ENCODE results near the gene HSPA4.
"Not testable (repeated sequence)": the region's sequence is repeated elsewhere in the genome, so short reads cannot be mapped to it uniquely, and the experiment has no call there.

HSPA4 gene

DNA sequence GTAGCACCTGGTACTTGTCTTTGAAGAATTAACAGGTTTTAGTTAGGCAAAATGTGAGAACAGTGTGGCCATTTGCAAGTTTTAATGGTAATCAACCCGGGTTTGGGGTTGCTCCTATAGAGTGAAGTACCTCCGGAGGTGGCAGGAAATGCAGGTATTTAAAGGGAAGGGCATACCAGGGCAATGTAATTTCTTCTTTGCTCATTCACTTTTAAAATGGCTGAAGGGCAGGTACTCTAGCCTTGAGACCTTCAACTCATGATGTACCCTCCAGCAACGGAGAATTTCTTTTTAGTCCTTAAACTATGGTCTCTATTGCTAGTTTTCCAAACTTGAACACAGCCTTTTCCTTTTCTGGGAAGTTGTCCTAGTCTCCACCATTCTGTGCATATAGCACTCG lies 1.3 kb upstream of the HSPA4 start:
- DNase-seq (ENCODE audit: low read depth): no peak

DNA sequence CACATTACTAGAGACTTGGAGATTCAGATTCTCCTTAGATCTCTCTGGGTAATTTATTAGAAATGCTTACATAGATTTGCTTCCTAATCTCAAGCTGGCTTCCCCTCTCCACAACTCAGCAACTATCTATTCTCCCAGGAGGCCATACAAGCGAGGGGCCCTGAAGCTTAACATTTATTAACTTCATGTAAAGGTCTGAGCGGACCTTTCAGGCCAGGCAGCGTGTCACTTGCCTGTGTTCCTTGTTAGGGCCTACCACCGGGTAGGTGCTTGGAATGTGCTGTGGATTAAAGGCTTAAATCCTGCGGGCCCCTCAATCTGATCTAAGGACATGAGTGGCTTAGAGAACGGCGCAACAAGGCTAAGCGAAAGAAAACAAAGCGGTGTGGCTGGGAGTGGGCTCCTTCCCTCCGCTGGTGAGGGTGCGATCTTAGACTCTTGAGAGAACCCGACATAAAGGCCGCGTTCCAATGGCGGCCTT lies 712 bp upstream of the HSPA4 start:
- no peak for DNase-seq (ENCODE audit: low read depth)

DNA sequence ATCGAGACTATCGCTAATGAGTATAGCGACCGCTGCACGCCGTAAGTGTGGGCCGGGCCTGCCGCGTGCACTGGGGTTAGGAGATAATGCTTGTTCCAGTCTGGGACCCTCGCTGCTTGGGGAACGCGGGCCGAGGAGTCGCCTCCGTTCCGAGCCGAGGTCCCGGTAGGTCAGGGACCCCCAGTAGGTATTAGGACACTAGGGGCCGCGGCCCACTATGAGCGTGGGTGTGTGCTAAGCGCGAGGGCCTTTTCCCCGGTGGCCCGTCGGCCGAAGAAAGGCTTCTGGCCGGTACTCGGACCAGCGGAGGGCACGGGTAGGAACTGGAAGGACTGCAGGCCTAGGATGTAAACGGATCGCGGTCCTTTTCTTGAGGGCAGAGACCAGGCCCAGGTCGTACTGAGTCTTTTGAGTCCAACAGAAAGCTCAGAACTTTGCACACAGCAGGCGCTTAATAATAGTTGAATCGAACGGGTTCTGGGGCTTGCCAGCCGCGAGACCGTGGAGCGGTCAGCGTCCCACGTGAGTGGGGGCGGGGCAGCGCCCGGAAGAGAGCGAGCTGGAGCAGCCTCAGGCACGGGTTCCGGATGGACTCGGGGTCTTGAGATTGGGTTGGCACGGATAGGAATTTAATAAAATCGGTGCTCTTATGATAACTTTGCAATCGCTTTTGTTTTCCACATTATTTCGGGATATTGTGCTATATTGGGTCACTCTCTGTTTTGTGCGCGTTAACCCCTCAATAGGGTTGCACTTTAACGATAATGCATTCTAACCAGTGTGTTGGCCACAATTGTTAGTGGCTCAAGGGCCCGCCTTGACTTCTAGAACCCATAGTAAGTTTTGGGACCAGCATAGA lies 733 bp downstream of the HSPA4 start:
- peak; percentile 54 for DNase-seq (ENCODE audit: low read depth)

DNA sequence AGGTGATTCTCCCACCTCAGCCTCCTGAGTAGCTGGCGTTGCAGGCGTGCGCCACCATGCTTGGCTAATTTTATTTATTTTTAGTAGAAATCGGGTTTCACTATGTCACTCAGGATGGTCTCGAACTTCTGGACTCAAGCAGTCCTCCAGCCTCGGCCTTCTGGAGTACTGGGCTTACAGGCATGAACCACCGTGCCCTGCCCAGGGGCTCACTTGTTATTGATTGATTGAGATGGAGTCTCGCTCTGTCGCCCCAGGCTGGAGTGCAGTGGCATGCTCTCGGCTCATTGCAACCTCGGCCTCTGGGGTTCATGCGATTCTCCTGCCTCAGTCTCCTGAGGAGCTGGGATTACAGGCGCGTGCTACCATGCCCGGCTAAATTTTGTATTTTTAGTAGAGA lies 1.6 kb downstream of the HSPA4 start:
- DNase-seq (ENCODE audit: low read depth): no peak

DNA sequence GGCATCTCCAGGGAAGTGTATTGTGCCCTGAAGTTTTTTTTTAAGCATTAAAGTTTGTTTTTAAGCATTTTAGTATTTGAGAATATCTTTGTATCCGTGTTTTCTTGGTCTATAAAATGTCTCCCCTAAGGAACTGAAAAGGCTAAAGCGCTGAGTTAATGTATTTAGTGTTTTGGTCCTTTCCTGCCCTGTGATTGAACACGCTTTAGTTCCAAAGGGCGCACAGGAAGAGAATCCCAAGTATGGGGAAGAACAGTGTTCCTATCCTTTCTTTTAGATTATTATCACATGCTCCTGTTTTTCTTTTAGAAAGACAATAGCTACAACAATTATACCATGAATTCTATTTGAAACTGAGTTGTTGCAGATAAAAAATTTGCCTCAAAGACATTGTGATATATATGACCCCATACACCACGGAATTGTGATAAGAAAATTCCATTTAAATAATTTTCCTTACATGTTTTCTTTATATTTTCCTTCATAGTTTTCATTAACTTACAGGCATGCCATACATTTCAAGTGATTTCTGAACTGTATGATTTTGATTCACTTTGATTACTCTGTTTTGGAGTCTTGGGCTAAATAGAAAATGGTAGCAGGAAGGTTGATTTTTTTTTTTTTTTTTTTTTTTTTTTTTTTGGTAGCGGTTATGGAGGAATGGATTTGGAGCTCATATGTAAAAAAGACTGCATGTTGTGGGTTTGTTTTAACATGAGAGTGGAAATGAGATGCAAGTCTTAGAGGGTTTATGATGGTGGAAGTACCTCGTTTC lies 3.1 kb downstream of the HSPA4 start:
- no peak for DNase-seq (ENCODE audit: low read depth)

DNA sequence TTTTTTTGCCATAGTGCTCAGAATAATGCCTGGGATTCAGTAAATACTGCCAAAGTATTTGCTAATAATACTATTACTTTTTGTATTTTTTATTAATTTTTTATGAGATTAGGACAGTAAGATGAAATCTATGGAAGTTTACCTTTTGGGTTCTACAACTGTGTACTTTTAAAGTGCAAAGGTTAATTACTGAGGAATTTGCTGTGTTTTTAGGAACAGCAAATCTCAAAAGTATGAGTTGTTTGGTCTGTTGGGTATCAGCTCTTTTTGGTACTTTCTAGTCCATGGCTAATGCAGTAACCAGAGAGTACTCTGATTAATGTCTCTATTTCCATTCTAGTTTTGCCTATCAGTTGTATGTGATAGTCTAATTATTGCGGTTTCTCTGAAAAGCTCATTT lies 5.1 kb downstream of the HSPA4 start:
- no peak for DNase-seq (ENCODE audit: low read depth)

DNA sequence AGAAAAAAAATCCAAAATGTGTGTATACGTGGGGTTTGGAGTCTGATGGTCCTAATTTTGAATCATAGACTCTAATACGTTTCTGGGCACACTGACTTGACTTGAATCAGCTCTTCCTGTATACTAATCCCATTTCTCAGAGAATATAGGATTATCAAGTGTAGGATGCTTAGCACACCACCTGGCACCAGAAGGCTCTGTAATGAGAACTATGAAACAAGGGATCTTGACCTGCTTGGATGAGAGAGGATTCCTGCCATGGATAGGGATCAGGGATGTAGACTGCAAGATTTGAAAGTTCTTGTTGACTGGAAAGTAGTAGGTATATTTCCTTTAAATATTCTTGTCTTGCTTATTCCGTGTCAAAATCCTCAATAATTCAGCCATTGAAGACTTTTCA lies 7.8 kb downstream of the HSPA4 start:
- no peak for DNase-seq (ENCODE audit: low read depth)

DNA sequence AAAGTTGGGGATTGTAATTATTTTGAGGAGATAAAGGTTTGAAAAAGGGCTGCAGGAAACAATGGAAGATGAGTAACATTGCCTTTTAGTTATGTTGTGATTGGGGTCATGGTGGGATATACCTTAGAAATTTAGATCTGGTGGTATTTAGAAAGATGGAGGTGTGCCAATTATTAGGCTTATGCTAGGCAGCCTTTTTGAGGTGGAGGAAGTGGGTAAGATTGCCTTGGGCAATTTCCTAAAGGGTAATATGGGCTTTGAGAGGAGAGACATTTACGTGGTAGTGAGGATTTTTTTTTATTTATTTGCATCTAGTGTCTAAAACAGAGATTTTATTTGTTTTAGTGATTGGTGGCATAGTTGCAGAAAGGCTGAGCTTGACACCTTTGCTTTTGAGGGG lies 10.5 kb downstream of the HSPA4 start:
- no peak for DNase-seq (ENCODE audit: low read depth)

DNA sequence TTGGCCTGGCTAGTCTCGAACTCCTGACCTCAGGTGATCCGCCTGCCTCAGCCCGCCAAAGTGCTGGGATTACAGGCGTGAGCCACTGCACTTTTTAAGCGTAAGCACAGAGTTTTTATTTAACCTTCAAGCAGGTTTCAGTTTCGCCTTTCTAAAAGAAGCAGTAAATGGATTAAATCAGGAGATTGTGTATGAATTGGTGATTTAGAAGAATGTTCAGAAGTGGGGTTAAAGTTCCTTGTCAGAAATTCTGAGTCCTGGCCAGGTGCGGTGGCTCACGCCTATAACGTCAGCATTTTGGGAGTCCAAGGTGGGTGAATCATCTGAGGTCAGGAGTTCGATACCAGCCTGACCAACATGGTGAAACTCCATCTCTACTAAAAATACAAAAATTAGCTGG lies 12.2 kb downstream of the HSPA4 start:
- peak; percentile 16 for DNase-seq (ENCODE audit: low read depth)

DNA sequence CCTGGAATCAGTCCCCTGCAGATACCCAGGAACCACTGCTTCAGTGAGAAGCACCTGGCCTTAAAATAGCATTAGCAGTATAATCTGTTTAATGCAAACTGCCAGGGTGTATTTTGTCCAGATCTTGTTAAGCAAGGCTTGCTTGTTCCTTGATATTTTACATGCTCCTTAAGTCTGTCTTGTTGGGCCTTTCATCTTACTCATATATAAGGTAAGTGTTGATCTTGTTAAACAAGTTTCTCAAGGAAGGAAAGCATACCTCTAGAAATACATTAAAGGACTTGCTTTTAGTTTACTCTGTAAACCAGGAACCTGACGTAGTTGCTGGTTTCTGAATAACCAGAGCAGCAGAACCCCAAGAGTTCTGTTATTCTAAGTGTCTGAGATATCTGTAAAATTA lies 13.7 kb downstream of the HSPA4 start:
- DNase-seq (ENCODE audit: low read depth): no peak

DNA sequence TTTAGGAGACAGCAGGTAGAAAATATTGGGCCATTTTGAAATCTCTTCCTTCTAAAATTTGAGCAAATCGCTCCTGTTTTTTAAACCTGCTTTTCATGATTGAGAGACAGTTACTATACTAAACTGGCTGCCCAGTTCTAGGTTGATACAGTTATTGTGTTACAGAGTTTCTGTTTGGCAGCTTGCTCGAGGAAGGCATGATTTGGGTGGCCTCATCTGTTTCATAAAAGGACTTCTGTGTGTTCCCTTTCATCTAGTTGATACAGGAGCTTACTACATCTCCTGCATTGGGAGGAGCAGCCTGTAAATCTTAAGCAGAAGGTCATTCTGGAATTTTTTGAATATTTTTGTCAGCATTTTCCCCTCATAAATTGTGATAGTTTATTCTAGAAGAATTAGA lies 14.2 kb downstream of the HSPA4 start:
- no peak for DNase-seq (ENCODE audit: low read depth)

DNA sequence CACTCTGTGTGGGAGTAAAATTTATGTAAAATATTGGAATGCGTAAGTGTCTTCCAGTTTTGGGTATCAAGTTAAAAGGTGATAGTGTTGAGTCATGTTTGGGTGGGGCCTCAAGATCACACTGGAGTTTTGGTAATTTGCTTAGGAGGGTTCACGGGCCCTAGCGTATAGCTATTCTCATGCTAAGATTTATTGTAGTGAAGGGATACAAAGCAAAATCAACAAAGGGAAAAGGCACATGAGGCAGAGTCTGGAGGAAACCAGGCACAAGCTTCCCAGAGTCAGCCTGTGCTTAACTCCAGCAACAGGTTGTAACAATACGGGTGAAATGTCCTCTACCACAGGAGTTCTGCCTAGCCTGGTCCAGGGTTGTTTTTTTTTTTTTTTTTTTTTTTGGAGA lies 20.2 kb downstream of the HSPA4 start:
- DNase-seq (ENCODE audit: low read depth): no peak

DNA sequence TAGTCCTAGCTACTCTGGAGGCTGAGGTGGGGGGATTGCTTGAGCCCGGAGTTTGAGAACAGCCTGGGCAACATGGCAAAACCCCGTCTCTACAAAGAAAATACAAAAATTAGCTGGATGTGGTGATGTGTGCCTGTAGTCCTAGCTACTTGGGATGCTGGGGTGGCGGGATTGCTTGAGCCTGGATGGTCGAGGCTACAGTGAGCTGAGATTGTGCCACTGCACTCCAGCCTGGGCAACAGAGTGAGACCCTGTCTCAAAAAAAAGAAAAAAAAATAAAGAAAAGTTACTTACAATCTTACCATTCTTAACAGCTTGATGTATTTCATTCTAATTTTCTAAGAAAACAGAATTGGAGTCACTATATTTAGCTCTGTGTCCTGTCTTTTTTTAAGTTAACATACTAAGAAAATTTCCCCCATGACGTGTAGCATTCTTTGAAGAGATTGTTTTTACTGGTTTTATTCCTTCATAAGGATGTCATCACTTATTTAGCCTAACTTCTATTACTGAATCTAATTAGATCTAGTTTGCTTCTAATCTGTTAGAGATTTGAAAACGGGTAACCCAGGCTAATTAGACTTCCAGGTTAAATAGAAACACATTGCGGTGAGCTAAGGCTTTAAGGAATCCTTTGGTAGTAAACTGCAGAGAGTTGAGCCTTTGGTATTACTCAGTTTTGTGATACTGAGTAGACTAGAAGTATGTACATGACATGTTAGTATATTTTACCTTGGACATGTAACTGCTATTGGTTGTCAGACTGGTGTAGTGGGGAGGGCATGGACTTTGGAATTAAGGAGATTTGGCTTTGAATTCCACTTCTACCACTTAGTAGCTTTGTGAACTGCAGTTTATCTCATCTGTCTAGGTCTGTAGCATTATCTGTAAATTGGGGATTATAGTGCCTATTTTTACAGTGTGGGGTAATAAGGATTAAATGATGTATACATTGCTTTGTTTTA lies 24.0 kb downstream of the HSPA4 start:
- peak; percentile 17 for DNase-seq (ENCODE audit: low read depth)

DNA sequence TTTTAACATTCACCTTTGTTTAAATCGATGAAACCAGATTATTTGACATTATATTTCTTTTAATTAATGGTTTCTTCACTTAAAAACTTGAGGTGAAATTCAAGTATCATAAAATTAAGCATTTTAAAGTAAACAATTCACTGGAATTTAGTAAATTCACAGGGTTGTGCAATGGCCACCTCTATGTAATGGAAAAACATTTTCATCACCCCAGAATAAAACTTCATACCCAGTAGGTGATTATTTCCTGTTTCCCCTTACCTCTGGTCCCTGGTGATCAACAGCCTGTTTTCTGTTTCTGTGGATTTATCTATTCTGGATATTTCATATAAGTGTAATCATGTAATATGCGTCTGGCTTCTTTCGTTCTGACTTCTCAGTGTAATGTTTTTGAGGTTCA lies 27.2 kb downstream of the HSPA4 start:
- peak; percentile 55 for DNase-seq (ENCODE audit: low read depth)

DNA sequence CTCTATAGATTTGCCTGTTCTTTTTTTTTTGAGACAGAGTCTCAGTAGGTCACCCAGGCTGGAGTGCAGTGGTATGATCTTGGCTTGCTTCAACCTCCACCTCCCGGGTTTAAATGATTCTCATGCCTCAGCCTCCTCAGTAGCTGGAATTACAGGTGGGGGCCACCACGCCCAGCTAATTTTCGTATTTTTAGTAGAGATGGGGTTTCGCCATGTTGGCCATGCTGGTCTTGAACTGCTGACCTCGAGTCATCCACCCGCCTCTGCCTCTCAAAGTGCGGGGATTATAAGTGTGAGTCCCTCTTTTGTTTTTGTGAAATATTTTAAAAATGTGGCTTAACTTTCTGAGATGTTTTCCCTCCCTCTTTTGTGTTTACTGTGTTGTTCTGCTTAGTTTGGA lies 29.2 kb downstream of the HSPA4 start:
- no peak for DNase-seq (ENCODE audit: low read depth)

DNA sequence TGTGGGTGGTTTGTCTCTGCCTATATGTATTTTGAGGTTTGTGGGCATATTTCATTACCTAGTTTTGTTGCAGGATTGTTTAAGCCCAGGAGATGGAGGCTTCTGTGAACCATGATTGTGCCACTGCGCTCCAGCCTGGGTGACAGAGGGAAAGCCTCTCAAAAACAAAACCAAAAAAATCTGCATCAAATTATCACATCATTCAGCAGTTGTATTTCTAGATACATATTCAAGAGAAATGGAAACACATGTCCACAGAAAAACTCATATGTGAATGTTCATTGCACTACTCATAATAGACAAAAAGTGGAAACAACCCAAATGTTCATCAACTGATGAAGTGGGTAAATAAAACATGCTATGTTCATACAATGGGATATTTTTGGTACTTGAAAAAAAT lies 29.9 kb downstream of the HSPA4 start:
- DNase-seq (ENCODE audit: low read depth): no peak

DNA sequence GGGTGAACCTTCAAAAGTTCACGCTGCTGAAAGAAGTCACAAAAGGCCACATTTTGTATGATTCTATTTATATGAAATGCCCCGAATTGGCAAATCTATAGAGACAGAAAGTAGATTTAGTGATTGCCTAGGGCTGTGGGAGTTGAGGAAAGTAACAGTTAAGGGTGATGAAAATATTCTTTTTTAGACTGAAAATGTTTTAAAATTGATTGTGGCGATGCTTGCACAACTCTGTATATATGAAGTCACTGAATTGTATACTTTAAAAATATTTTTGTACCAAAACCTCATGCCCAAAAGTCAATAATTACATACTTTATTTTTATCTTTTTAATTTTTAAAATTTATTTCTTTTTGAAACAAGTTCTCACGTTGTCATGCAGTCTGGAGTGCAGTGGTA lies 30.3 kb downstream of the HSPA4 start:
- no peak for DNase-seq (ENCODE audit: low read depth)

DNA sequence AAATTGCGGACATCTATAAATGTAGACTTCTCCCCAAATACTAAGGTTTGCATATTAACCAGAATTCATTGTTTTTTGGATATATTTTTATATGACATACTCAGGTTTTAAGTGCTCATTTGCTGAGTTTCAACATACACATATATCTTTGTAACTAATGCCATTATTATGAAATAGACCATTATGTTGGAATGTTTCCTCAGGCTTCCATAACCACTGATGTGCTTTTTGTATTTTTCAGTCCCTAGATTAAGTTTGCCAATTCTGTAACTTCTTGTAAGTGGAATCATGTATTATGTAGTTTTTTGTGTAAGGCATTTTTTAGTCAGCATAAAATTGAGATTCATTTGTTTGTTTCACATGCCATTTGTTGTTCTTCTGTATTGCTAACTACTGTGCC lies 32.1 kb downstream of the HSPA4 start:
- DNase-seq (ENCODE audit: low read depth): peak; percentile 16

DNA sequence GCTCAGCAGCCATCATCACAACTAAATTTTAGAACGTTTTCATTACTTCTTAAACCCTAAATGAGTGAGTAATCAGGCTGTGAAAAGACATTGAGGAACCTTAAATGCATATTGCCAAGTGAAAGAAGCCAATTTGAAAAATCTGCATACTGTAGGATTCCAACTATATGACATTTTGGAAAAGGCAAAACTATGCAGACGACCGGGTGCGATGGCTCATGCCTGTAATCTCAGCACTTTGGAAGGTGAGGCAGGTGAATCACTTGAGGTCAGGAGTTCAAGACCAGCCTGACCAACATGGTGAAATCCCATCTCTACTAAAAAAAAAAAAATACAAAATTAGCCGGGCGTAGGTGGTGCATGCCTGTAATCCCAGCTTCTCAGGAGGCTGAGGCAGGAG lies 33.4 kb downstream of the HSPA4 start:
- DNase-seq (ENCODE audit: low read depth): not testable (repeated sequence)

DNA sequence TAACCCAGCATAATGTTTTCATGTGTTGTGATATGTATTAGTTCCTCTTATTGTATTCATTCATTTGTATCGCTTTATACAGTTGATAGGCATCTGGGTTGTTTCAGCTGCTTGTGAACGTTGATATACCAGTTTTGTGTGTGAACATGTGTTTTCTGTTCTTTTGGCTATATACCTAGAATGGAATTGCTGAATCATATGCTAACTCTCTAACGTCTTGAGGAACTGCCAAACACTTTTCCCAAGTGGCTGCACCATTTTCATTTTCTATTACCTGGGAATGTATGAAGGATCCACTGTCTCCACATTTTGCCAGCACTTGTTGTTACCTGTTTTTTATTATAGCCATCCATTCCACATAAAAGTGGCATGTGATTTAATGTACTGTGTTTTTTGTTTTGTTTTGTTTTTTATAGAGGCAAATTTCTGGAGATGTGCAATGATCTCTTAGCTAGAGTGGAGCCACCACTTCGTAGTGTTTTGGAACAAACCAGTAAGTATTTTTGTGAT lies 34.6 kb downstream of the HSPA4 start:
- DNase-seq (ENCODE audit: low read depth): peak; percentile 31

DNA sequence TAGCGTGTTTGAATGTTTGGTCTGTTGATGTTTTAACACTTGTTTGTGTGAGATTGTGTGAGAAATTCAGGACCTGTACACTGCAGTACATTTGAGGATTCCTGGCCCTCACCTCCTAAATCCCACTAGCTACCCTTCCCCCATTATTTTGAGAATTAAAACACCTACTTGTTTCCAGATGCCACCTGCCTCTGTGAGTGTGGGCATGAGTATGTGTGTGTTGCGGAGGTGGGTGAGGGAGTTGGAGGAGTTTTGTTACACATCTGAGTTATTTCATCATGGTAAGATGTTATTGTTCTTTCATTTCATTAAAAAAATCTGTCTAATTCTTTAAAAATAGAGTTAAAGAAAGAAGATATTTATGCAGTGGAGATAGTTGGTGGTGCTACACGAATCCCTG lies 36.3 kb downstream of the HSPA4 start:
- no peak for DNase-seq (ENCODE audit: low read depth)

DNA sequence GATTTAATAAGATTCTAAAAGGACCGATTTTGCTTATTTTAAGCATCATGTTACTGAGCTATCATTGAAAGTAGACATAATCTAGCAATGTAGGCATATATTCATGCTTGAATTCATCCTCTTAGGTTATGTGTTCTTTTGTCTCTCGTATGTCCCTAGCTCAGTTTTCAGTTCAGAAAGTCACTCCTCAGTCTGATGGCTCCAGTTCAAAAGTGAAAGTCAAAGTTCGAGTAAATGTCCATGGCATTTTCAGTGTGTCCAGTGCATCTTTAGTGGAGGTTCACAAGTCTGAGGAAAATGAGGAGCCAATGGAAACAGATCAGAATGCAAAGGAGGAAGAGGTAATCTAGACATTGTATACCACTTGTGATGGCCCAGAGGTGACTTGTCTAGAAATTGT lies 39.2 kb downstream of the HSPA4 start:
- DNase-seq (ENCODE audit: low read depth): no peak

Data from iris pigment epithelial cell (primary cell).